ENCODE results near the gene CSNK2B.

CSNK2B gene

GRCh38 chr6:31659649-31660380 is 6.1 kb upstream of the CSNK2B start:
- DNase-seq (ENCODE audit: low read depth) = no peak
- peak overlapping the region; percentile 90 for H3K4me3 ChIP-seq (ENCODE audit: low read depth, low read length)

- DNase-seq (ENCODE audit: low read depth) = peak; percentile 32
- H3K4me3 ChIP-seq (ENCODE audit: low read depth, low read length) = peak within 1 kb of the TSS; percentile 90
Measured at GRCh38 chr6:31660381-31661261, 5.3 kb upstream of the CSNK2B start, which contains the start of gene C6orf47. C6orf47 (minus strand) TSS chr6:31660778; CDS start chr6:31659947, 831 bp downstream.

GRCh38 chr6:31661262-31662123 is 4.4 kb upstream of the CSNK2B start:
- H3K4me3 ChIP-seq (ENCODE audit: low read depth, low read length) = peak overlapping the region; percentile 90
- no peak for DNase-seq (ENCODE audit: low read depth)

GRCh38 chr6:31662124-31662723 is 3.7 kb upstream of the CSNK2B start:
- no peak overlapping the region for H3K4me3 ChIP-seq (ENCODE audit: low read depth, low read length)
- no peak for DNase-seq (ENCODE audit: low read depth)

- no peak for DNase-seq (ENCODE audit: low read depth)
- peak overlapping the region; percentile 97 for H3K4me3 ChIP-seq (ENCODE audit: low read depth, low read length)
Measured at GRCh38 chr6:31663126-31663960, 2.5 kb upstream of the CSNK2B start.

- peak; percentile 49 for DNase-seq (ENCODE audit: low read depth)
- H3K4me3 ChIP-seq (ENCODE audit: low read depth, low read length) = peak overlapping the region; percentile 97
Measured at GRCh38 chr6:31663961-31664789, 1.7 kb upstream of the CSNK2B start.

GRCh38 chr6:31664790-31665500 is 935 bp upstream of the CSNK2B start, which contains the start of gene GPANK1:
GPANK1 (minus strand) TSS chr6:31664997; CDS start chr6:31664478, 519 bp downstream.
- peak; percentile 85 for DNase-seq (ENCODE audit: low read depth)

GRCh38 chr6:31666337-31666965 is 571 bp downstream of the CSNK2B start:
- no peak for DNase-seq (ENCODE audit: low read depth)
- H3K4me3 ChIP-seq (ENCODE audit: low read depth, low read length) = peak overlapping the region; percentile 97

More at GRCh38 chr6:31664790-31665500, 935 bp upstream of the CSNK2B start, which contains the start of gene GPANK1:
- peak within 1 kb of the TSS; percentile 97 for H3K4me3 ChIP-seq (ENCODE audit: low read depth, low read length)

GRCh38 chr6:31669676-31670075 is 3.8 kb downstream of the CSNK2B start, which contains the start of gene LY6G5B:
LY6G5B (plus strand) TSS chr6:31669976; CDS start chr6:31670951, 975 bp downstream.
- H3K4me3 ChIP-seq (ENCODE audit: low read depth, low read length) = no peak within 1 kb of the TSS
- DNase-seq (ENCODE audit: low read depth) = no peak

GRCh38 chr6:31676322-31676903 is 10.5 kb downstream of the CSNK2B start:
- no peak overlapping the region for H3K4me3 ChIP-seq (ENCODE audit: low read depth, low read length)
- DNase-seq (ENCODE audit: low read depth) = no peak

- no peak for DNase-seq (ENCODE audit: low read depth)
- H3K4me3 ChIP-seq (ENCODE audit: low read depth, low read length) = no peak overlapping the region
Measured at GRCh38 chr6:31676904-31677303, 11.0 kb downstream of the CSNK2B start.

GRCh38 chr6:31677955-31678354 is 12.1 kb downstream of the CSNK2B start:
- no peak for DNase-seq (ENCODE audit: low read depth)

GRCh38 chr6:31680226-31681134 is 14.6 kb downstream of the CSNK2B start, which contains the start of gene LY6G5C:
LY6G5C (minus strand) TSS chr6:31681067; CDS start chr6:31680373, 694 bp downstream.
- peak within 1 kb of the TSS; percentile 55 for H3K4me3 ChIP-seq (ENCODE audit: low read depth, low read length)
- peak; percentile 75 for DNase-seq (ENCODE audit: low read depth)

More at GRCh38 chr6:31677955-31678354, 12.1 kb downstream of the CSNK2B start:
- no peak overlapping the region for H3K4me3 ChIP-seq (ENCODE audit: low read depth, low read length)

- peak overlapping the region; percentile 55 for H3K4me3 ChIP-seq (ENCODE audit: low read depth, low read length)
- DNase-seq (ENCODE audit: low read depth) = no peak
Measured at GRCh38 chr6:31681135-31681671, 15.3 kb downstream of the CSNK2B start.

Data from skeletal muscle cell (primary cell).